Keratinocyte (primary cell): ENCODE results near the gene EEPD1. TPM values are rescaled to one million over a fixed set of nuclear protein-coding genes. Genes with fewer than 3 reads are reported as not detected.

Experiments used
- DNase-seq: peaks from one replicate; pipeline ENCODE4 v3.0.0-alpha.2; 2011; ENCODE audit warnings: low read depth, missing footprints, low spot score
- FAIRE-seq: peaks from 2 replicates; lab custom pipeline; 2011; peaks lifted over from hg19 to GRCh38; lab: Jason Lieb, UNC
- H2AFZ ChIP-seq: 2 replicates; pipeline ENCODE4 v1.6.0; 2012; ENCODE audit warnings: low read length, control low read depth, inconsistent platforms; ENCODE audit not compliant: control insufficient read depth
- H3K27ac ChIP-seq: 2 replicates; pipeline ENCODE4 v1.5.1; 2011; ENCODE audit warnings: low read length; ENCODE audit not compliant: control insufficient read depth, insufficient read depth
- H3K27me3 ChIP-seq: 3 replicates; pipeline ENCODE4 v1.6.0; 2011; ENCODE audit warnings: low read length; ENCODE audit not compliant: control insufficient read depth, insufficient read depth; ENCODE audit errors: extremely low read depth
- H3K36me3 ChIP-seq, 2 experiments: 2 replicates in 1 of 2; 3 replicates in 1 of 2; pipeline ENCODE4 v1.5.1; 2011; ENCODE audit warnings: low read length in 2 of 2, mild to moderate bottlenecking in 1 of 2; ENCODE audit not compliant: control insufficient read depth in 2 of 2, insufficient read depth in 2 of 2; ENCODE audit errors: extremely low read depth in 1 of 2
- H3K4me1 ChIP-seq: 3 replicates; pipeline ENCODE4 v1.5.1; 2011; ENCODE audit warnings: low read length; ENCODE audit not compliant: control insufficient read depth, insufficient read depth; ENCODE audit errors: extremely low read depth
- H3K4me2 ChIP-seq: 3 replicates; pipeline ENCODE4 v1.6.0; 2011; ENCODE audit warnings: low read depth, low read length; ENCODE audit not compliant: control insufficient read depth, insufficient read depth; ENCODE audit errors: extremely low read depth
- H3K4me3 ChIP-seq, 3 experiments: fragments of 200-600 bp in 1 of 3; sonication (generic) in 1 of 3; 2 replicates in 2 of 3; 3 replicates in 1 of 3; pipeline ENCODE4 v1.5.1; 2011 to 2016; ENCODE audit warnings: low read length in 3 of 3, mild to moderate bottlenecking in 3 of 3, control low read depth in 2 of 3, inconsistent platforms in 1 of 3, low read depth in 1 of 3, mixed read lengths in 1 of 3, mixed run types in 1 of 3, moderate library complexity in 1 of 3; ENCODE audit not compliant: control insufficient read depth in 2 of 3, insufficient read depth in 2 of 3; ENCODE audit errors: extremely low read depth in 1 of 3
- H3K79me2 ChIP-seq: 2 replicates; pipeline ENCODE4 v1.6.0; 2012; ENCODE audit warnings: low read length; ENCODE audit not compliant: control insufficient read depth, insufficient read depth
- H3K9ac ChIP-seq: 3 replicates; pipeline ENCODE4 v1.6.0; 2011; ENCODE audit warnings: low read length; ENCODE audit not compliant: control insufficient read depth, insufficient read depth; ENCODE audit errors: extremely low read depth
- H3K9me1 ChIP-seq: 3 replicates; pipeline ENCODE4 v1.6.0; 2011; ENCODE audit warnings: low read length; ENCODE audit not compliant: control insufficient read depth, insufficient read depth; ENCODE audit errors: extremely low read depth
- H3K9me3 ChIP-seq: 2 replicates; pipeline ENCODE4 v1.5.1; 2012; ENCODE audit warnings: low read depth, low read length; ENCODE audit not compliant: control insufficient read depth
- H4K20me1 ChIP-seq: 3 replicates; pipeline ENCODE4 v1.6.0; 2011; ENCODE audit warnings: low read length; ENCODE audit not compliant: control insufficient read depth, insufficient read depth; ENCODE audit errors: extremely low read depth
- CTCF ChIP-seq, 3 experiments: IDR thresholded peaks in 1 of 3; conservative IDR thresholded peaks in 1 of 3; optimal IDR thresholded peaks in 1 of 3; 2 replicates in 2 of 3; 3 replicates in 1 of 3; pipeline versions ENCODE3 to v1.5.1; 2011; ENCODE audit warnings: low read length in 3 of 3, mild to moderate bottlenecking in 3 of 3, moderate library complexity in 2 of 3, control low read depth in 1 of 3, inconsistent platforms in 1 of 3; ENCODE audit not compliant: insufficient read depth in 2 of 3; ENCODE audit errors: extremely low read depth in 1 of 3
- EZH2 ChIP-seq: IDR thresholded peaks from one replicate; pipeline ENCODE4 v1.6.1; 2012; ENCODE audit warnings: inconsistent platforms, mild to moderate bottlenecking, low read length, moderate library complexity
- dilution Hi-C: fragments of 300-500 bp; cut with MboI; formaldehyde crosslinking; loops from one replicate; pipeline ENCODE4 v1.7.0; 2020; ENCODE audit warnings: low sequenced_read_pairs; ENCODE audit not compliant: extremely low pct_ligation_motif_present
- polyA plus RNA-seq, 5 experiments: library from polyadenylated mRNA; depleted of rRNA in 3 of 5; stranded (reverse) in 3 of 5; stranded (forward) in 1 of 5; unstranded in 1 of 5; fragments of >200 nt; gene quantifications; 1 replicate in 1 of 5; 2 replicates in 3 of 5; 3 replicates in 1 of 5; pipeline versions ENCODE4 v1.2.1 to v1.2.3, GENCODE V29; 2011 to 2012; ENCODE audit warnings: missing spikeins in 2 of 5, low read depth in 1 of 5, low replicate concordance in 1 of 5

Gene EEPD1
- polyA plus RNA-seq, 1 donor (not counting 4 experiments of a cell fraction or from before 2014, with no cell fraction given), result 1.2 TPM

GRCh38 chr7:36171503-36171902, 18.4 kb downstream of the EEPD1 start:
- Histone ChIP-seq H3K4me3 (no peak overlapping the region), H3K36me3 (no peaks in the 10 kb centered on the region), H3K4me2 (no peak overlapping the region), H4K20me1 (no peaks in the 10 kb centered on the region), H3K79me2 (no peaks in the 10 kb centered on the region), H3K9me1 (no peaks in the 10 kb centered on the region), H3K4me1 (no peaks in the 10 kb centered on the region), H3K9me3 (no peaks in the 10 kb centered on the region), H3K27me3 (no peaks in the 10 kb centered on the region), H3K27ac (no peak overlapping the region), H2AFZ (no peak overlapping the region), H3K9ac (no peak overlapping the region)
- DNase-seq (no peak), FAIRE-seq (no peak)
- TF ChIP-seq EZH2, result no peak
- no peak for TF ChIP-seq CTCF (optimal IDR thresholded peaks at IDR 0.05 in 1 of 3, IDR thresholded peaks at IDR 0.05 in 1 of 3, conservative IDR thresholded peaks at IDR 0.05 in 1 of 3; ENCODE audit: extremely low read depth in 1 of 3, insufficient read depth in 2 of 3, low read length in 3 of 3)
- dilution Hi-C loops, result no loop called here

- FAIRE-seq (no peak), DNase-seq (no peak)
- Histone ChIP-seq H3K79me2 (no peaks in the 10 kb centered on the region), H2AFZ (no peak overlapping the region), H3K4me1 (no peaks in the 10 kb centered on the region), H3K27me3 (no peaks in the 10 kb centered on the region), H3K9ac (no peak overlapping the region), H3K27ac (no peak overlapping the region), H3K9me3 (no peaks in the 10 kb centered on the region), H3K36me3 (no peaks in the 10 kb centered on the region), H3K4me2 (no peak overlapping the region), H3K9me1 (no peaks in the 10 kb centered on the region), H3K4me3 (no peak overlapping the region), H4K20me1 (no peaks in the 10 kb centered on the region)
- TF ChIP-seq CTCF (optimal IDR thresholded peaks at IDR 0.05 in 1 of 3, IDR thresholded peaks at IDR 0.05 in 1 of 3, conservative IDR thresholded peaks at IDR 0.05 in 1 of 3; ENCODE audit: extremely low read depth in 1 of 3, insufficient read depth in 2 of 3, low read length in 3 of 3), result no peak
- TF ChIP-seq EZH2, result no peak
- dilution Hi-C loops, result no loop called here
Measured at GRCh38 chr7:36175886-36176285, 22.8 kb downstream of the EEPD1 start.
